Astrocyte of the cerebellum (primary cell): ENCODE results near the gene TMEM42.

Experiments used
- DNase-seq: peaks from one replicate; pipeline ENCODE4 v3.0.0-alpha.2; 2011; ENCODE audit warnings: low read depth
- H3K4me3 ChIP-seq: 2 replicates; pipeline ENCODE4 v1.5.1; 2011; ENCODE audit warnings: mild to moderate bottlenecking, low read depth, low read length, moderate library complexity
- CTCF ChIP-seq: IDR thresholded peaks from 2 replicates; pipeline ENCODE4 v1.5.1; 2012; ENCODE audit warnings: low read length, low read depth, moderate library complexity, mild to moderate bottlenecking; ENCODE audit errors: missing control alignments
- in situ Hi-C: cut with HindIII; loops from 2 replicates; pipeline ENCODE4 v1.10.0; 2017; ENCODE audit warnings: low sequenced_read_pairs

TMEM42 gene

DNA sequence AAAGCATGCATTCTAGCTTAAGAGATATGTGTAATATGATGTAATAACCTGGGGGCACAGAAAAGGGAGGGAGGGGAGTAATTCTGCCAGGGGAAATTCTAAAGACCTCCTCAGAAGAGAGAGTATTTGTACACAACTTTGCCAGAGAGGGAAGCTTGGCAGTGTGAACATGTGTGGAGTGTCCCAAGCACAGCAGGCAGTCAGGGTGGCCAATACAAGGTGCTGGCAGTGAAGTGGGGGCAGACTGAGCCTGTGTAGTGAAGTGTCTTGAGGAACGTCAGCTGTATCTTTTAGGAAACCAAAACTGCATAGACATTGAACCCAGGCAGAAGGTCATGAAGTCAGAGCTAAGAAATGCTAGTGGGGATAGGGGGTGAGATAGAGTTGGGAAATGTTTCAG is 29.7 kb upstream of the TMEM42 start:
- no peak for TF ChIP-seq CTCF
- DNase-seq, result no peak
- H3K4me3 ChIP-seq, result no peak overlapping the region
- in situ Hi-C loops, result no loop called here

DNA sequence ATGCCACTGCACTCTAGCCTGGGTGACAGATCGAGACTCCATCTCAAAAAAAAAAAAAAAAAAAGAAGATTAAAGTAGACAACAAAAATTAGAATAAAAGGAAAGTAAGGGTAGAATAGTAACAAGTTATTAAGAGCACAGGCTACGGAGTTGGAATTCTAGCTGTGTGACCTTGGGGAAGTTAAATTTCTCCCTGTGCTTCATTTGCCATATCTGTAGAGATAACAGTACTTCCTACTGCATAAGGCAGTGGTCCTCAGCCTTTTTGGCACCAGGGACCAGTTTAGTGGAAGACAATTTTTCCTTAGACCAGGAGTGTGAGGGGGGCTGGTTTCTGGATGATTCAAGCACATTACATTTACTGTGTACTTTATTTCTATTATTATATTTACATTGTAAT is 28.7 kb upstream of the TMEM42 start:
- no peak overlapping the region for H3K4me3 ChIP-seq
- in situ Hi-C loops, result no loop called here
- no peak for DNase-seq
- TF ChIP-seq CTCF, result no peak

GRCh38 chr3:44833394-44833793 is 28.3 kb upstream of the TMEM42 start:
- no peak for TF ChIP-seq CTCF
- in situ Hi-C loops, result no loop called here
- H3K4me3 ChIP-seq, result no peak overlapping the region
- no peak for DNase-seq

- no peak overlapping the region for H3K4me3 ChIP-seq
- DNase-seq, result no peak
- TF ChIP-seq CTCF, result no peak
- in situ Hi-C loops, result no loop called here
Observed at GRCh38 chr3:44835684-44836083, 26.0 kb upstream of the TMEM42 start.

- no peak for DNase-seq
- in situ Hi-C loops, result no loop called here
- no peak for TF ChIP-seq CTCF
- H3K4me3 ChIP-seq, result no peak overlapping the region
Observed at GRCh38 chr3:44842376-44842775, 19.3 kb upstream of the TMEM42 start.

- in situ Hi-C loops, result no loop called here
- DNase-seq, result no peak
- no peak overlapping the region for H3K4me3 ChIP-seq
Observed at GRCh38 chr3:44845528-44846520, 15.9 kb upstream of the TMEM42 start.

More at GRCh38 chr3:44845528-44846520, 15.9 kb upstream of the TMEM42 start:
- TF ChIP-seq CTCF, result no peak
